Astrocyte (in vitro differentiated cells and primary cell): Measurements from ENCODE around the gene MAP3K14.

ENCODE experiments used
- CTCF ChIP-seq: IDR thresholded peaks from 2 replicates; pipeline ENCODE4 v1.5.1; 2011; ENCODE audit warnings: low read depth, mild to moderate bottlenecking, inconsistent platforms, low read length, moderate library complexity; ENCODE audit not compliant: insufficient read depth
- EZH2 ChIP-seq: IDR thresholded peaks from 2 replicates; pipeline ENCODE4 v1.6.1; 2012; ENCODE audit warnings: mild to moderate bottlenecking, low read length, inconsistent platforms; ENCODE audit not compliant: insufficient read depth

- TF ChIP-seq EZH2 (no peak), CTCF (no peak)
These were observed 26.5 kb downstream of the MAP3K14 start for GRCh38 chr17:45290269-45290765.
